ENCODE data around the gene PPAN.

The PPAN gene

GRCh38 chr19:10158071-10158470 is 51.9 kb downstream of the PPAN start:
- H3K4me1 ChIP-seq (ENCODE audit: insufficient read depth, low read length, severe bottlenecking): no peaks in the 10 kb centered on the region
- no peaks in the 10 kb centered on the region for H3F3A ChIP-seq (ENCODE audit: insufficient read depth, low read length)
- H2AFZ ChIP-seq (ENCODE audit: low read length): no peak overlapping the region
- no peaks in the 10 kb centered on the region for H3K27me3 ChIP-seq (ENCODE audit: insufficient read depth, low read length)
- no peak overlapping the region for H3K4me3 ChIP-seq (ENCODE audit: low read depth, low read length, poor library complexity, severe bottlenecking)
- no peak for TF ChIP-seq EZH2 (IDR thresholded peaks at IDR 0.05; ENCODE audit: borderline replicate concordance, low read length)
- TF ChIP-seq CTCF (IDR thresholded peaks at IDR 0.05; ENCODE audit: low read length): no peak
- no peak overlapping the region for H3K9ac ChIP-seq (ENCODE audit: low read length)
- no peaks in the 10 kb centered on the region for H4K20me1 ChIP-seq (ENCODE audit: insufficient read depth, low read length)
- H3K4me2 ChIP-seq (ENCODE audit: low read length): no peak overlapping the region
- H3K9me3 ChIP-seq (ENCODE audit: low read length): no peaks in the 10 kb centered on the region
- no peaks in the 10 kb centered on the region for H3K9me2 ChIP-seq (ENCODE audit: low read depth, low read length)
- no peak overlapping the region for H3K27ac ChIP-seq (ENCODE audit: low read depth, low read length, poor library complexity, severe bottlenecking)
- H3K36me3 ChIP-seq (ENCODE audit: insufficient read depth, low read length): peaks cover 98% of the 10 kb centered on the region
- no peaks in the 10 kb centered on the region for H3K79me2 ChIP-seq (ENCODE audit: insufficient read depth, low read length)

- Histone ChIP-seq H3K27me3 (ENCODE audit: insufficient read depth, low read length) (no peaks in the 10 kb centered on the region), H3K9me3 (ENCODE audit: low read length) (no peaks in the 10 kb centered on the region), H3F3A (ENCODE audit: insufficient read depth, low read length) (no peaks in the 10 kb centered on the region), H3K9me2 (ENCODE audit: low read depth, low read length) (no peaks in the 10 kb centered on the region), H3K4me2 (ENCODE audit: low read length) (no peak overlapping the region), H3K27ac (ENCODE audit: low read depth, low read length, poor library complexity, severe bottlenecking) (no peak overlapping the region), H4K20me1 (ENCODE audit: insufficient read depth, low read length) (no peaks in the 10 kb centered on the region), H3K9ac (ENCODE audit: low read length) (no peak overlapping the region), H3K4me3 (ENCODE audit: low read depth, low read length, poor library complexity, severe bottlenecking) (no peak overlapping the region), H2AFZ (ENCODE audit: low read length) (no peak overlapping the region), H3K79me2 (ENCODE audit: insufficient read depth, low read length) (no peaks in the 10 kb centered on the region), H3K4me1 (ENCODE audit: insufficient read depth, low read length, severe bottlenecking) (no peaks in the 10 kb centered on the region), H3K36me3 (ENCODE audit: insufficient read depth, low read length) (peaks cover 98% of the 10 kb centered on the region)
- TF ChIP-seq EZH2 (IDR thresholded peaks at IDR 0.05; ENCODE audit: borderline replicate concordance, low read length) (no peak), CTCF (IDR thresholded peaks at IDR 0.05; ENCODE audit: low read length) (no peak)
These were observed 52.3 kb downstream of the PPAN start for GRCh38 chr19:10158485-10158884.

GRCh38 chr19:10159610-10160009 is 53.4 kb downstream of the PPAN start:
- H3K4me2 ChIP-seq (ENCODE audit: low read length): no peak overlapping the region
- H3K4me1 ChIP-seq (ENCODE audit: insufficient read depth, low read length, severe bottlenecking): no peaks in the 10 kb centered on the region
- no peaks in the 10 kb centered on the region for H3K9me3 ChIP-seq (ENCODE audit: low read length)
- H3K27ac ChIP-seq (ENCODE audit: low read depth, low read length, poor library complexity, severe bottlenecking): no peak overlapping the region
- no peaks in the 10 kb centered on the region for H3K9me2 ChIP-seq (ENCODE audit: low read depth, low read length)
- no peak overlapping the region for H3K4me3 ChIP-seq (ENCODE audit: low read depth, low read length, poor library complexity, severe bottlenecking)
- H3F3A ChIP-seq (ENCODE audit: insufficient read depth, low read length): no peaks in the 10 kb centered on the region
- no peak for TF ChIP-seq EZH2 (IDR thresholded peaks at IDR 0.05; ENCODE audit: borderline replicate concordance, low read length)
- no peak for TF ChIP-seq CTCF (IDR thresholded peaks at IDR 0.05; ENCODE audit: low read length)
- no peaks in the 10 kb centered on the region for H3K79me2 ChIP-seq (ENCODE audit: insufficient read depth, low read length)
- no peaks in the 10 kb centered on the region for H4K20me1 ChIP-seq (ENCODE audit: insufficient read depth, low read length)
- H3K9ac ChIP-seq (ENCODE audit: low read length): no peak overlapping the region
- peaks cover 98% of the 10 kb centered on the region for H3K36me3 ChIP-seq (ENCODE audit: insufficient read depth, low read length)
- no peak overlapping the region for H2AFZ ChIP-seq (ENCODE audit: low read length)
- H3K27me3 ChIP-seq (ENCODE audit: insufficient read depth, low read length): no peaks in the 10 kb centered on the region

Data from OCI-LY1 (cell line).